Panc1 (cell line): ENCODE data around the gene CBARP. TPM values are rescaled to one million over a fixed set of nuclear protein-coding genes. Genes with fewer than 3 reads are reported as not detected.
"Not testable (repeated sequence)": the region's sequence is repeated elsewhere in the genome, so short reads cannot be mapped to it uniquely, and the experiment has no call there.

Experiments
- ATAC-seq: fragments of 200-7000 bp; cut with Tn5 transposase; 2 replicates; pipeline ENCODE4 v1.9.1; 2020; ENCODE audit warnings: mild to moderate bottlenecking, moderate library complexity
- BruUV-seq: library from RNA; stranded (reverse); fragments of 400-500 nt; replicated peaks from 2 replicates; lab custom pipeline; 2021; lab: Mats Ljungman, UMichigan
- CTCF ChIA-PET: fragments of 300-600 bp; sonication (Branson Sonifier 250); formaldehyde crosslinking; loops from one replicate; lab custom pipeline; 2022; ENCODE audit warnings: antibody characterized with exemption; lab: Charles Lee
- POLR2A ChIA-PET: fragments of 300-600 bp; sonication (Branson Sonifier 250); formaldehyde crosslinking; loops from one replicate; lab custom pipeline; 2022; ENCODE audit warnings: antibody characterized with exemption; lab: Charles Lee
- DNase-seq: peaks from one replicate; pipeline ENCODE4 v3.0.0-alpha.2; 2010; ENCODE audit warnings: low read depth, low spot score
- H3K27ac ChIP-seq: 2 replicates; pipeline ENCODE4 v1.5.1; 2011; ENCODE audit warnings: mild to moderate bottlenecking, low read length, inconsistent platforms
- H3K27me3 ChIP-seq: fragments of 200-500 bp; sonication (Bioruptor generic); 2 replicates; pipeline ENCODE4 v1.6.0; 2014; ENCODE audit warnings: low read length, inconsistent platforms; ENCODE audit not compliant: control insufficient read depth, insufficient read depth
- H3K36me3 ChIP-seq: fragments of 200-500 bp; sonication (Bioruptor generic); 2 replicates; pipeline ENCODE4 v1.5.1; 2014; ENCODE audit warnings: inconsistent platforms, mild to moderate bottlenecking, low read length, moderate library complexity; ENCODE audit not compliant: control insufficient read depth, insufficient read depth
- H3K4me1 ChIP-seq: 2 replicates; pipeline ENCODE4 v1.5.1; 2011; ENCODE audit warnings: inconsistent platforms, mild to moderate bottlenecking, low read length, moderate library complexity; ENCODE audit not compliant: control insufficient read depth, insufficient read depth
- H3K4me3 ChIP-seq, 2 experiments: 2 replicates each; pipeline ENCODE4 v1.5.1; 2011 to 2012; ENCODE audit warnings: low read depth in 2 of 2, low read length in 2 of 2, mild to moderate bottlenecking in 2 of 2, inconsistent platforms in 1 of 2, moderate library complexity in 1 of 2
- H3K9me3 ChIP-seq: fragments of 200-500 bp; sonication (Bioruptor generic); 2 replicates; pipeline ENCODE4 v1.5.1; 2014; ENCODE audit warnings: low read depth, mild to moderate bottlenecking, inconsistent platforms, low read length, moderate library complexity; ENCODE audit not compliant: control insufficient read depth, insufficient read depth
- CTCF ChIP-seq: fragments of 450-650 bp; IDR thresholded peaks from 2 replicates; pipeline ENCODE4 v1.5.1; 2017; ENCODE audit warnings: mild to moderate bottlenecking
- POLR2AphosphoS5 ChIP-seq: IDR thresholded peaks from 2 replicates; pipeline ENCODE4 v1.6.1; 2012; ENCODE audit warnings: mild to moderate bottlenecking, low read depth, low read length, moderate library complexity
- REST ChIP-seq, 2 experiments: IDR thresholded peaks; 2 replicates each; pipeline ENCODE4 v1.6.1; 2011 to 2012; ENCODE audit warnings: low read depth in 2 of 2, control low read depth in 1 of 2, low read length in 1 of 2, mild to moderate bottlenecking in 1 of 2, moderate library complexity in 1 of 2; ENCODE audit not compliant: insufficient read depth in 1 of 2
- SIN3A ChIP-seq: IDR thresholded peaks from 2 replicates; pipeline ENCODE4 v1.6.1; 2012; ENCODE audit warnings: low read depth, mild to moderate bottlenecking, low read length, moderate library complexity, borderline replicate concordance; ENCODE audit not compliant: insufficient read depth
- TCF7L2 ChIP-seq: IDR thresholded peaks from 2 replicates; pipeline ENCODE4 v1.6.1; 2011; ENCODE audit warnings: mild to moderate bottlenecking, low read depth, low read length, inconsistent platforms
- in situ Hi-C: cut with HindIII; loops from 2 replicates; pipeline ENCODE4 v1.10.0; 2016; ENCODE audit warnings: low sequenced_read_pairs, low pct_unique_long_range_greater_than_20kb
- intact Hi-C: fragments of 100-400 bp; cut with micrococcal nuclease; formaldehyde crosslinking; loops from one replicate; pipeline ENCODE4 v1.10.0; 2022; ENCODE audit not compliant: unreplicated experiment
- total RNA-seq: library from RNA; stranded (reverse); gene quantifications from one replicate; pipeline ENCODE4 v1.2.1, GENCODE V29; 2021; ENCODE audit not compliant: unreplicated experiment

Gene CBARP
- total RNA-seq, 1 experiment from 2014 or later, result 14.5 TPM

- Histone ChIP-seq H3K27me3 (no peaks in the 10 kb centered on the region), H3K9me3 (no peaks in the 10 kb centered on the region), H3K4me1 (peaks cover 23% of the 10 kb centered on the region), H3K27ac (peak overlapping the region; percentile 46), H3K36me3 (peaks cover 5% of the 10 kb centered on the region; the same call in 1 of the 2 replicates), H3K4me3 (peak overlapping the region; percentile 51 to 52)
- ChIA-PET POLR2A (no interaction called here), CTCF (no interaction called here)
- in situ Hi-C loops (no loop called here), intact Hi-C loops (no loop called here)
- ATAC-seq, result peak; percentile 3
- no TSS peak for BruUV-seq
- no peak for DNase-seq
- 0 out of 2 replicates have a peak, but pooled peaks have one; percentile 11 for TF ChIP-seq POLR2AphosphoS5
- peak; percentile 5; the same call in 1 of the 2 replicates for TF ChIP-seq CTCF
- no peak for TF ChIP-seq SIN3A
These were observed 9.9 kb upstream of the CBARP start for GRCh38 chr19:1247748-1248138.

GRCh38 chr19:1246265-1247087, 8.7 kb upstream of the CBARP start:
- ATAC-seq, DNase-seq, BruUV-seq, H3K36me3 ChIP-seq, H3K9me3 ChIP-seq, H3K4me3 ChIP-seq, H3K27me3 ChIP-seq, in situ Hi-C loops, POLR2A ChIA-PET, intact Hi-C loops: not testable (repeated sequence)
- Histone ChIP-seq H3K27ac (peak overlapping the region; percentile 5), H3K4me1 (peaks cover 23% of the 10 kb centered on the region)
- peak; percentile 21; the same call in 1 of the 2 replicates for TF ChIP-seq CTCF
- CTCF ChIA-PET, result interaction anchor here (1.1 kb wide), 1 partner anchor 20 kb away, joined by 12 read pairs; no protein-coding TSS in a partner anchor

GRCh38 chr19:1245494-1246264, 7.9 kb upstream of the CBARP start:
- BruUV-seq, result no TSS peak
- CTCF ChIA-PET, result interaction anchor here (0.5 to 2.5 kb wide), 2 partner anchors 21 to 739 kb away, joined by 5 to 46 read pairs; no protein-coding TSS in a partner anchor
- no peaks in the 10 kb centered on the region for H3K9me3 ChIP-seq
- in situ Hi-C loops (no loop called here), intact Hi-C loops (no loop called here)
- POLR2A ChIA-PET, result no interaction called here
- TF ChIP-seq TCF7L2 (no peak), REST (IDR thresholded peaks at IDR 0.05; ENCODE audit: insufficient read depth in 1 of 2, low read depth in 2 of 2, low read length in 1 of 2) (no peak), CTCF (no peak), SIN3A (no peak), POLR2AphosphoS5 (no peak)
- peaks cover 29% of the 10 kb centered on the region for H3K4me1 ChIP-seq
- DNase-seq (no peak), ATAC-seq (no peak)
- H3K4me3 ChIP-seq, result no peak overlapping the region
- peaks cover 3% of the 10 kb centered on the region; the same call in 1 of the 2 replicates for H3K36me3 ChIP-seq
- peak overlapping the region; percentile 80; the same call in 1 of the 2 replicates for H3K27ac ChIP-seq
- no peaks in the 10 kb centered on the region for H3K27me3 ChIP-seq
